Measurements from ENCODE around the gene NAALADL2. TPM values are rescaled to one million over a fixed set of nuclear protein-coding genes. Genes with fewer than 3 reads are reported as not detected.
"Not testable (repeated sequence)": the region's sequence is repeated elsewhere in the genome, so short reads cannot be mapped to it uniquely, and the experiment has no call there.

Gene NAALADL2
- total and polyA plus RNA-seq, 3 donors from 2014 or later = 5.4 to 15.6 (median 6.0) TPM

GRCh38 chr3:175127075-175127662, 268.0 kb downstream of the NAALADL2 start:
- TF ChIP-seq, protein P1, sequence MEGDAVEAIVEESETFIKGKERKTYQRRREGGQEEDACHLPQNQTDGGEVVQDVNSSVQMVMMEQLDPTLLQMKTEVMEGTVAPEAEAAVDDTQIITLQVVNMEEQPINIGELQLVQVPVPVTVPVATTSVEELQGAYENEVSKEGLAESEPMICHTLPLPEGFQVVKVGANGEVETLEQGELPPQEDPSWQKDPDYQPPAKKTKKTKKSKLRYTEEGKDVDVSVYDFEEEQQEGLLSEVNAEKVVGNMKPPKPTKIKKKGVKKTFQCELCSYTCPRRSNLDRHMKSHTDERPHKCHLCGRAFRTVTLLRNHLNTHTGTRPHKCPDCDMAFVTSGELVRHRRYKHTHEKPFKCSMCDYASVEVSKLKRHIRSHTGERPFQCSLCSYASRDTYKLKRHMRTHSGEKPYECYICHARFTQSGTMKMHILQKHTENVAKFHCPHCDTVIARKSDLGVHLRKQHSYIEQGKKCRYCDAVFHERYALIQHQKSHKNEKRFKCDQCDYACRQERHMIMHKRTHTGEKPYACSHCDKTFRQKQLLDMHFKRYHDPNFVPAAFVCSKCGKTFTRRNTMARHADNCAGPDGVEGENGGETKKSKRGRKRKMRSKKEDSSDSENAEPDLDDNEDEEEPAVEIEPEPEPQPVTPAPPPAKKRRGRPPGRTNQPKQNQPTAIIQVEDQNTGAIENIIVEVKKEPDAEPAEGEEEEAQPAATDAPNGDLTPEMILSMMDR (IDR thresholded peaks at IDR 0.05) = no peak
- no peak for TF ChIP-seq POLR2A (IDR thresholded peaks at IDR 0.05)
- Histone ChIP-seq H3K27me3 (no peaks in the 10 kb centered on the region), H3K36me3 (ENCODE audit: low read depth, missing control alignments) (no peaks in the 10 kb centered on the region), H3K4me1 (no peaks in the 10 kb centered on the region), H3K4me3 (no peak overlapping the region), H3K9me3 (no peaks in the 10 kb centered on the region), H3K27ac (no peak overlapping the region)
- DNase-seq = no peak
- 95 to 96% methylated on average over 3 of the region's 3 CpGs for WGBS, 2 donors
- intact Hi-C loops (cut with DNase I; ENCODE audit: low total_unique reads) = no loop called here

GRCh38 chr3:175129126-175129525, 270.0 kb downstream of the NAALADL2 start:
- no peaks in the 10 kb centered on the region for H3K4me1 ChIP-seq
- H3K27ac ChIP-seq = no peak overlapping the region
- TF ChIP-seq, protein P1 (IDR thresholded peaks at IDR 0.05) = no peak
- no peak for TF ChIP-seq POLR2A (IDR thresholded peaks at IDR 0.05)
- intact Hi-C loops (cut with DNase I; ENCODE audit: low total_unique reads) = no loop called here
- no peaks in the 10 kb centered on the region for H3K9me3 ChIP-seq
- WGBS, 2 donors = 87 to 90% methylated on average over 2 of the region's 2 CpGs
- H3K4me3 ChIP-seq = no peak overlapping the region
- H3K36me3 ChIP-seq (ENCODE audit: low read depth, missing control alignments) = no peaks in the 10 kb centered on the region
- no peak for DNase-seq
- no peaks in the 10 kb centered on the region for H3K27me3 ChIP-seq

DNA sequence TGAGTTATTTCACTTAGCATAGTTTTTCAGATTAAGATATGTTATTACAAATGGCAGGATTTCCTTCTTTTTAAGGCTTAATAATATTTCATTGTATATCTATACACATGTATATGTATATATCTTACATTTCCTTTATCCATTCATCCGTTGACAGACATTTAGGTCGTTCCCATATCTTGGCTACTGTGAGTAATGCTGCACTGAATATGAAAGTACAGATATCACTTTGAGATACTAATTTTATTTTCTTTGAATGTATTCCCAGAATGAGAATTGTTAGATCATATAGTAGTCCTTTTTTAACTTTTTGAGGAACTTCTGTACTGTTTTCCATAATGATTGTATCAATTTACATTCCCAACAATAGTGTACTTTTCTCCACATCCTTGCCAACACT, 270.4 kb downstream of the NAALADL2 start:
- no peaks in the 10 kb centered on the region for H3K9me3 ChIP-seq
- no peak overlapping the region for H3K27ac ChIP-seq
- no peak overlapping the region for H3K4me3 ChIP-seq
- no peaks in the 10 kb centered on the region for H3K36me3 ChIP-seq (ENCODE audit: low read depth, missing control alignments)
- H3K27me3 ChIP-seq = no peaks in the 10 kb centered on the region
- 83 to 90% methylated on average over 2 of the region's 2 CpGs for WGBS, 2 donors
- no peak for DNase-seq
- intact Hi-C loops (cut with DNase I; ENCODE audit: low total_unique reads) = no loop called here
- H3K4me1 ChIP-seq = no peaks in the 10 kb centered on the region
- TF ChIP-seq, protein P1 (IDR thresholded peaks at IDR 0.05) = no peak
- no peak for TF ChIP-seq POLR2A (IDR thresholded peaks at IDR 0.05)

DNA sequence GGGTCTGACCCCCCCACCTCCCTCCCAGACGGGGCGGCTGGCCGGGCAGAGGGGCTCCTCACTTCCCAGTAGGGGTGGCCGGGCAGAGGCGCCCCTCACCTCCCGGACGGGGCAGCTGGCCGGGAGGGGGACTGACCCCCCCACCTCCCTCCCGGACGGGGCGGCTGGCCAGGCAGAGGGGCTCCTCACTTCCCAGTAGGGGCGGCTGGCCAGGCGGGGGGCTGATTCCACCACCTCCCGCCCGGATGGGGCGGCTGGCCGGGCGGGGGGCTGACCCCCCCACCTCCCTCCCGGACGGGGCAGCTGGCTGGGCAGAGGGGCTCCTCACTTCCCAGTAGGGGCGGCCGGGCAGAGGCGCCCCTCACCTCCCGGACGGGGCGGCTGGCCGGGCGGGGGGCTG, 272.7 kb downstream of the NAALADL2 start:
- H3K36me3 ChIP-seq (ENCODE audit: low read depth, missing control alignments); intact Hi-C loops (cut with DNase I; ENCODE audit: low total_unique reads); H3K4me3 ChIP-seq; H3K27ac ChIP-seq; H3K4me1 ChIP-seq; H3K27me3 ChIP-seq; DNase-seq; H3K9me3 ChIP-seq: not testable (repeated sequence)
- WGBS, 2 donors = no CpG with 5 or more reads among the region's 28 CpGs

DNA sequence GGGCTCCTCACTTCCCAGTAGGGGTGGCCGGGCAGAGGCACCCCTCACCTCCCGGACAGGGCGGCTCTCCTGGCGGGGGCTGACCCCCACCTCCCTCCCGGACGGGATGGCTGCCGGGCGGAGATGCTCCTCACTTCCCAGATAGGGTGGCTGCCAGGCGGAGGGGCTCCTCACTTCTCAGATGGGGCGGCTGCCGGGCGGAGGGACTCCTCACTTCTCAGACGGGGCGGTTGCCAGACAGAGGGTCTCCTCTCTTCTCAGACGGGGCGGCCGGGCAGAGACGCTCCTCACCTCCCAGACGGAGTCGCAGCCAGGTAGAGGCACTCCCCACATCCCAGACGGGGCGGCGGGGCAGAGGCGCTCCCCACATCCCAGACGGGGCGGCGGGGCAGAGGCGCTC, 273.6 kb downstream of the NAALADL2 start:
- H3K4me3 ChIP-seq = peak overlapping the region; percentile 23 to 29
- H3K9me3 ChIP-seq; H3K36me3 ChIP-seq (ENCODE audit: low read depth, missing control alignments); H3K27me3 ChIP-seq; intact Hi-C loops (cut with DNase I; ENCODE audit: low total_unique reads); DNase-seq; H3K4me1 ChIP-seq; H3K27ac ChIP-seq: not testable (repeated sequence)
- WGBS, 2 donors = 98% methylated on average over 12 of the region's 28 CpGs; no CpG with 5 or more reads in 1 of the 2 donors

GRCh38 chr3:175144368-175144767, 285.2 kb downstream of the NAALADL2 start:
- no peaks in the 10 kb centered on the region for H3K4me1 ChIP-seq
- TF ChIP-seq POLR2A (IDR thresholded peaks at IDR 0.05) = no peak
- TF ChIP-seq, protein P1 (IDR thresholded peaks at IDR 0.05) = no peak
- H3K9me3 ChIP-seq = no peaks in the 10 kb centered on the region
- no peak overlapping the region for H3K27ac ChIP-seq
- no peak overlapping the region for H3K4me3 ChIP-seq
- H3K27me3 ChIP-seq = no peaks in the 10 kb centered on the region
- no peak for DNase-seq
- H3K36me3 ChIP-seq (ENCODE audit: low read depth, missing control alignments) = no peaks in the 10 kb centered on the region
- intact Hi-C loops (cut with DNase I; ENCODE audit: low total_unique reads) = no loop called here
- 94 to 95% methylated on average over 2 of the region's 2 CpGs for WGBS, 2 donors
